HepG2 (cell line): ENCODE measurements around the gene PMM2. TPM values are rescaled to one million over a fixed set of nuclear protein-coding genes. Genes with fewer than 3 reads are reported as not detected.

ENCODE experiments used
- AKAP8 ChIP-seq: sonication (generic); formaldehyde crosslinking; IDR thresholded peaks from 2 replicates; pipeline ENCODE4 v1.5.1; 2020; ENCODE audit warnings: mild to moderate bottlenecking, missing genetic modification reagents
- ATF7-NPFF ChIP-seq: sonication (generic); formaldehyde crosslinking; IDR thresholded peaks from 2 replicates; pipeline ENCODE4 v1.8.1; 2023; ENCODE audit warnings: mild to moderate bottlenecking, low read depth, missing genetic modification reagents, moderate library complexity
- EED ChIP-seq: sonication (generic); formaldehyde crosslinking; IDR thresholded peaks from 2 replicates; pipeline ENCODE4 v1.5.0; 2020; ENCODE audit warnings: mild to moderate bottlenecking, missing genetic modification reagents
- FOXC1 ChIP-seq: sonication (generic); formaldehyde crosslinking; IDR thresholded peaks from 2 replicates; pipeline ENCODE4 v1.8.0; 2022; ENCODE audit warnings: mild to moderate bottlenecking, missing genetic modification reagents, borderline replicate concordance
- HNRNPL ChIP-seq: fragments of 200-400 bp; formaldehyde crosslinking; IDR thresholded peaks from 2 replicates; pipeline ENCODE4 v1.6.1; 2017; ENCODE audit warnings: mild to moderate bottlenecking, low read depth, low read length
- KDM3A ChIP-seq: IDR thresholded peaks from 2 replicates; pipeline ENCODE4 v1.6.1; 2018; ENCODE audit warnings: low read depth, missing compliant biosample characterization
- MAFF ChIP-seq: IDR thresholded peaks from 2 replicates; pipeline ENCODE4 v1.6.1; 2011; ENCODE audit warnings: low read depth, low read length, improper control_type of control experiment
- MAZ ChIP-seq, 2 experiments: sonication (generic) in 1 of 2; formaldehyde crosslinking in 1 of 2; IDR thresholded peaks; 2 replicates each; pipeline versions ENCODE4 v1.5.0 to v1.6.1; 2012 to 2020; ENCODE audit warnings: low read depth in 2 of 2, mild to moderate bottlenecking in 2 of 2, borderline replicate concordance in 1 of 2, improper control_type of control experiment in 1 of 2, low read length in 1 of 2, missing genetic modification reagents in 1 of 2, moderate library complexity in 1 of 2
- MXD1 ChIP-seq: sonication (generic); formaldehyde crosslinking; IDR thresholded peaks from 2 replicates; pipeline ENCODE4 v1.4.0; 2020; ENCODE audit warnings: mild to moderate bottlenecking, missing genetic modification reagents
- RBM39 ChIP-seq: fragments of 200-400 bp; formaldehyde crosslinking; IDR thresholded peaks from one replicate; pipeline ENCODE4 v1.6.1; 2018; ENCODE audit warnings: antibody characterized with exemption, mild to moderate bottlenecking, low read depth, low read length; ENCODE audit not compliant: poor library complexity, severe bottlenecking
- SAFB2 ChIP-seq: sonication (generic); formaldehyde crosslinking; IDR thresholded peaks from 2 replicates; pipeline ENCODE4 v1.5.1; 2020; ENCODE audit warnings: missing genetic modification reagents, low read depth, mild to moderate bottlenecking, borderline replicate concordance
- SAP130 ChIP-seq: IDR thresholded peaks from 2 replicates; pipeline ENCODE4 v1.6.1; 2016; ENCODE audit warnings: low read depth
- TAF1 ChIP-seq: sonication (generic); formaldehyde crosslinking; IDR thresholded peaks from 2 replicates; pipeline ENCODE4 v1.4.0; 2020; ENCODE audit warnings: missing genetic modification reagents
- THAP7 ChIP-seq: sonication (generic); formaldehyde crosslinking; IDR thresholded peaks from 2 replicates; pipeline ENCODE4 v1.8.1; 2023; ENCODE audit warnings: mild to moderate bottlenecking, missing genetic modification reagents
- ZBTB14 ChIP-seq: sonication (generic); formaldehyde crosslinking; IDR thresholded peaks from 2 replicates; pipeline ENCODE4 v1.4.0; 2020; ENCODE audit warnings: missing genetic modification reagents
- ZNF143 ChIP-seq: sonication (generic); formaldehyde crosslinking; IDR thresholded peaks from 2 replicates; pipeline ENCODE4 v1.4.0; 2020; ENCODE audit warnings: missing genetic modification reagents
- ZNF570 ChIP-seq: sonication (generic); formaldehyde crosslinking; IDR thresholded peaks from 2 replicates; pipeline ENCODE4 v1.4.0; 2020; ENCODE audit warnings: mild to moderate bottlenecking, missing genetic modification reagents, borderline replicate concordance
- ZNF644 ChIP-seq: IDR thresholded peaks from 2 replicates; pipeline ENCODE4 v1.6.1; 2016; ENCODE audit warnings: low read depth
- ZNF710 ChIP-seq: sonication (generic); formaldehyde crosslinking; IDR thresholded peaks from 2 replicates; pipeline ENCODE4 v1.5.0; 2020; ENCODE audit warnings: mild to moderate bottlenecking, missing genetic modification reagents, borderline replicate concordance
- ZNF777 ChIP-seq: sonication (generic); formaldehyde crosslinking; IDR thresholded peaks from 2 replicates; pipeline ENCODE4 v1.4.0; 2020; ENCODE audit warnings: missing genetic modification reagents
- polyA plus RNA-seq, 8 experiments: library from polyadenylated mRNA; depleted of rRNA in 3 of 8; stranded (reverse) in 7 of 8; unstranded in 1 of 8; fragments of >200 nt; fragmentation: Illumina TruSeq in 4 of 8; extraction: Trizol in 4 of 8; gene quantifications; 2 replicates each; pipeline versions ENCODE4 v1.2.1 to v1.2.3, GENCODE V29; 2011 to 2016; ENCODE audit warnings: low read depth in 4 of 8, missing spikeins in 1 of 8, mixed read lengths in 1 of 8; ENCODE audit not compliant: insufficient read depth in 1 of 8
- total RNA-seq, 5 experiments: library from RNA; depleted of rRNA; stranded (reverse); fragments of >200 nt; fragmentation: Illumina TruSeq; extraction: Trizol; gene quantifications; 2 replicates each; pipeline ENCODE4 v1.2.3, GENCODE V29; 2016; ENCODE audit warnings: low read depth in 1 of 5
- TF ChIP-seq, protein P1 (sequence below): sonication (generic); formaldehyde crosslinking; IDR thresholded peaks from 2 replicates; pipeline ENCODE4 v1.4.0; 2020; ENCODE audit warnings: missing genetic modification reagents, borderline replicate concordance
- TF ChIP-seq, protein P2 (sequence below): IDR thresholded peaks from 2 replicates; pipeline ENCODE4 v1.6.1; 2016; ENCODE audit warnings: missing compliant biosample characterization, missing genetic modification reagents, borderline replicate concordance

The PMM2 gene
- total and polyA plus RNA-seq, 2 of the 13 experiments (the other 11 are each of a cell fraction or from before 2014, with no cell fraction given), result 52.2 to 93.7 TPM

DNA sequence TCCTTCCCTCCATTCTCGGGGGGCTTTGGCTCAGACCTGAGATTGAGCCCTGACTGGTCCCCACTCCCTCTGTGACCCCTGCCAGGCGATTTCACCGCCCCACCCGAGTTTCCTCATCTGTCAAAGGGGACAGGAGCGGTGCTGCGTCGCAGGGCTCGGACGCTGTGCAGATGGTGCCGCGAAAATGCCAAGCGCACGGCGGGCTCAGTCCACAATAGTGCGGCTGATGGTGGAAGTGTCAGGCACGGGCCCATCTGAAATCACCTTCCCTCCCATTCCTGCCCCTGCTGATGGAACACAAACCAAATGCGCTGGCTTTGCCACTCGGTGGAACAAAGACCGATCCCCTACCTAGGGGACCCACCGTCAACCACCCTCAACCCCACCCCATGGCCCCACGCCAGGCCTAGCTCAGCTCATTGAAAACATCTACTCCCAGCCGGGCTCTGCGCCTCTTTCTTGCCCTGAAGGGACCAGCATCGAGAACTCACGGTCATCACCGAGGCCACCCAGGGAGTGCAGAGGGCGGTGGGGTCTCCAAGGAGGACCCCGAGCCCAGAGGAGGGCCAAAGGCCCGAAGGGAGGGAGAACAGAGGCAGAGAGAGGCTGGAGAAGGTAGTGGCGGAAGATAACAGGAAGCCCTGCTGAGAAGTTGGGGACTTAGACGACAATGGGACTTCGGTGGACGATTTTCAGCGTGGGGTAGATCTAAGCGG is 69.7 kb downstream of the PMM2 start (continued):
- TF ChIP-seq THAP7 (CRISPR knock-in tag) (0 out of 2 replicates have a peak, but pooled peaks have one; percentile 36), EED (CRISPR knock-in tag) (0 out of 2 replicates have a peak, but pooled peaks have one; percentile 38), KDM3A (CRISPR knock-in tag) (no peak), ZBTB14 (no peak), ZNF143 (CRISPR knock-in tag) (peak; percentile 42; the same call in 1 of the 2 replicates), ZNF710 (CRISPR knock-in tag) (peak; percentile 43; the same call in 1 of the 2 replicates), MAFF (no peak), ZNF570 (CRISPR knock-in tag) (no peak), ZNF777 (CRISPR knock-in tag) (peak; percentile 55), FOXC1 (CRISPR knock-in tag) (no peak), HNRNPL (peak; percentile 74; the same call in 1 of the 2 replicates), RBM39 (peak; percentile 51), SAFB2 (CRISPR knock-in tag) (no peak), MXD1 (CRISPR knock-in tag) (no peak), SAP130 (CRISPR knock-in tag) (peak; percentile 39; the same call in 1 of the 2 replicates), ATF7-NPFF (CRISPR knock-in tag) (no peak), TAF1 (CRISPR knock-in tag) (no peak; the same call in 1 of the 2 replicates), MAZ (IDR thresholded peaks at IDR 0.05; ENCODE audit: borderline replicate concordance, low read depth, low read length) (no peak), MAZ (CRISPR knock-in tag; IDR thresholded peaks at IDR 0.05; ENCODE audit: low read depth) (no peak), ZNF644 (CRISPR knock-in tag) (0 out of 2 replicates have a peak, but pooled peaks have one; percentile 28), AKAP8 (CRISPR knock-in tag) (no peak; the same call in 1 of the 2 replicates)
- TF ChIP-seq, protein P1, sequence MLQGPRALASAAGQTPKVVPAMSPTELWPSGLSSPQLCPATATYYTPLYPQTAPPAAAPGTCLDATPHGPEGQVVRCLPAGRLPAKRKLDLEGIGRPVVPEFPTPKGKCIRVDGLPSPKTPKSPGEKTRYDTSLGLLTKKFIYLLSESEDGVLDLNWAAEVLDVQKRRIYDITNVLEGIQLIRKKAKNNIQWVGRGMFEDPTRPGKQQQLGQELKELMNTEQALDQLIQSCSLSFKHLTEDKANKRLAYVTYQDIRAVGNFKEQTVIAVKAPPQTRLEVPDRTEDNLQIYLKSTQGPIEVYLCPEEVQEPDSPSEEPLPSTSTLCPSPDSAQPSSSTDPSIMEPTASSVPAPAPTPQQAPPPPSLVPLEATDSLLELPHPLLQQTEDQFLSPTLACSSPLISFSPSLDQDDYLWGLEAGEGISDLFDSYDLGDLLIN (CRISPR knock-in tag), result 0 out of 2 replicates have a peak, but pooled peaks have one; percentile 37
- TF ChIP-seq, protein P2, sequence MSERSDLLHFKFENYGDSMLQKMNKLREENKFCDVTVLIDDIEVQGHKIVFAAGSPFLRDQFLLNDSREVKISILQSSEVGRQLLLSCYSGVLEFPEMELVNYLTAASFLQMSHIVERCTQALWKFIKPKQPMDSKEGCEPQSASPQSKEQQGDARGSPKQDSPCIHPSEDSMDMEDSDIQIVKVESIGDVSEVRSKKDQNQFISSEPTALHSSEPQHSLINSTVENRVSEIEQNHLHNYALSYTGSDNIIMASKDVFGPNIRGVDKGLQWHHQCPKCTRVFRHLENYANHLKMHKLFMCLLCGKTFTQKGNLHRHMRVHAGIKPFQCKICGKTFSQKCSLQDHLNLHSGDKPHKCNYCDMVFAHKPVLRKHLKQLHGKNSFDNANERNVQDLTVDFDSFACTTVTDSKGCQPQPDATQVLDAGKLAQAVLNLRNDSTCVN (CRISPR knock-in tag), result no peak
